Astrocyte (in vitro differentiated cells and primary cell): ENCODE data around the gene PRKRA. TPM values are rescaled to one million over a fixed set of nuclear protein-coding genes. Genes with fewer than 3 reads are reported as not detected.
"Not testable (repeated sequence)": the region's sequence is repeated elsewhere in the genome, so short reads cannot be mapped to it uniquely, and the experiment has no call there.

Experiments used
- DNase-seq: peaks from one replicate; pipeline ENCODE4 v3.0.0-alpha.2; 2010; ENCODE audit warnings: low read depth
- FAIRE-seq: peaks from 2 replicates; lab custom pipeline; 2011; peaks lifted over from hg19 to GRCh38; lab: Jason Lieb, UNC
- H2AFZ ChIP-seq: 2 replicates; pipeline ENCODE4 v1.6.0; 2012; ENCODE audit warnings: low read depth, low read length, inconsistent platforms
- H3K27ac ChIP-seq: 2 replicates; pipeline ENCODE4 v1.5.1; 2011; ENCODE audit warnings: low read depth, low read length, inconsistent platforms
- H3K27me3 ChIP-seq: 2 replicates; pipeline ENCODE4 v1.6.0; 2011; ENCODE audit warnings: low read length, inconsistent platforms; ENCODE audit not compliant: insufficient read depth
- H3K36me3 ChIP-seq: 2 replicates; pipeline ENCODE4 v1.5.1; 2011; ENCODE audit warnings: low read length, inconsistent platforms; ENCODE audit not compliant: insufficient read depth
- H3K4me1 ChIP-seq: 2 replicates; pipeline ENCODE4 v1.5.1; 2011; ENCODE audit warnings: low read length, inconsistent platforms; ENCODE audit not compliant: insufficient read depth
- H3K4me2 ChIP-seq: 2 replicates; pipeline ENCODE4 v1.6.0; 2012; ENCODE audit warnings: low read length, inconsistent platforms
- H3K4me3 ChIP-seq: 2 replicates; pipeline ENCODE4 v1.5.1; 2011; ENCODE audit warnings: low read depth, mild to moderate bottlenecking, low read length, inconsistent platforms; ENCODE audit not compliant: insufficient read depth
- H3K79me2 ChIP-seq: 2 replicates; pipeline ENCODE4 v1.6.0; 2012; ENCODE audit warnings: mild to moderate bottlenecking, low read length, inconsistent platforms; ENCODE audit not compliant: insufficient read depth
- H3K9ac ChIP-seq: 2 replicates; pipeline ENCODE4 v1.6.0; 2012; ENCODE audit warnings: mild to moderate bottlenecking, low read length, inconsistent platforms
- H3K9me3 ChIP-seq: 2 replicates; pipeline ENCODE4 v1.5.1; 2012; ENCODE audit warnings: low read depth, mild to moderate bottlenecking, low read length, inconsistent platforms; ENCODE audit not compliant: insufficient read depth
- H4K20me1 ChIP-seq: 2 replicates; pipeline ENCODE4 v1.6.0; 2012; ENCODE audit warnings: low read length, inconsistent platforms; ENCODE audit not compliant: insufficient read depth
- H3K27ac Mint-ChIP-seq: one replicate; pipeline ENCODE4 v1.8.0; 2021; ENCODE audit warnings: mild to moderate bottlenecking, mixed read lengths; ENCODE audit not compliant: unreplicated experiment
- H3K27me3 Mint-ChIP-seq: one replicate; pipeline ENCODE4 v1.8.0; 2021; ENCODE audit warnings: low read depth, mixed read lengths; ENCODE audit not compliant: unreplicated experiment
- H3K36me3 Mint-ChIP-seq: one replicate; pipeline ENCODE4 v1.8.0; 2021; ENCODE audit warnings: low read depth, mixed read lengths; ENCODE audit not compliant: unreplicated experiment
- H3K4me1 Mint-ChIP-seq: one replicate; pipeline ENCODE4 v1.8.0; 2021; ENCODE audit warnings: low read depth, mixed read lengths; ENCODE audit not compliant: unreplicated experiment
- H3K4me3 Mint-ChIP-seq: one replicate; pipeline ENCODE4 v1.8.0; 2021; ENCODE audit warnings: mild to moderate bottlenecking, moderate library complexity, mixed read lengths; ENCODE audit not compliant: unreplicated experiment
- H3K9me3 Mint-ChIP-seq: one replicate; pipeline ENCODE4 v1.8.0; 2021; ENCODE audit warnings: mild to moderate bottlenecking, mixed read lengths; ENCODE audit not compliant: unreplicated experiment
- CTCF ChIP-seq: IDR thresholded peaks from 2 replicates; pipeline ENCODE4 v1.5.1; 2011; ENCODE audit warnings: low read depth, mild to moderate bottlenecking, inconsistent platforms, low read length, moderate library complexity; ENCODE audit not compliant: insufficient read depth
- EZH2 ChIP-seq: IDR thresholded peaks from 2 replicates; pipeline ENCODE4 v1.6.1; 2012; ENCODE audit warnings: mild to moderate bottlenecking, low read length, inconsistent platforms; ENCODE audit not compliant: insufficient read depth
- total RNA-seq: library from RNA; stranded (reverse); gene quantifications from 2 replicates; pipeline ENCODE4 v1.2.1, GENCODE V29; 2021

PRKRA gene
- total RNA-seq, 1 donor from 2014 or later = 43.2 TPM

DNA sequence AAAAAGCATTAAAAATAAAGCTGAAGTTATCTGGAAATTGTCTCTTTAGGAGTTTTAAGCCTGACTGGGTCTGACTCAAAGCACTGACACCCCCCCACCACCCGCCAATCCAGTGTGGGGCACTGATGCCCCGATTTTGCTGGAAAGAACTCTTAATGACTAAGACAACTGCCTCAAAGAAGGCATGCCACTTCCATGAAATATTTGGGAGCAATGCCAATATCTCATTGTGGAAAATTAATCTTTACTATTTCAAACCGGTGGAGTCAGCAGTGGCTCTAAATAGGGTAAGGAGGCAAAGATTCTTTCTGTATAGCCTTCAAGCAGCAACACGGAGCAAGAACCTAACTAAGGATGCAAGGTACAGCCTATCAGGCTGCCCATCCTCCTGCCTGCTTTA, 23.0 kb upstream of the PRKRA start:
- FAIRE-seq (no peak), DNase-seq (no peak)
- Histone ChIP-seq H3K36me3 (no peaks in the 10 kb centered on the region), H3K4me3 (no peak overlapping the region), H2AFZ (no peak overlapping the region), H3K9me3 (no peaks in the 10 kb centered on the region), H3K27me3 (no peaks in the 10 kb centered on the region), H3K79me2 (peaks cover 20% of the 10 kb centered on the region), H3K9ac (no peak overlapping the region), H4K20me1 (no peaks in the 10 kb centered on the region), H3K27ac (no peak overlapping the region), H3K4me2 (no peak overlapping the region), H3K4me1 (peaks cover 2% of the 10 kb centered on the region)
- TF ChIP-seq EZH2 (no peak), CTCF (no peak)
- Mint-ChIP-seq H3K4me3 (no peak overlapping the region), H3K27ac (no peak overlapping the region), H3K27me3 (no peaks in the 10 kb centered on the region), H3K4me1 (peaks cover 3% of the 10 kb centered on the region), H3K36me3 (no peaks in the 10 kb centered on the region), H3K9me3 (no peaks in the 10 kb centered on the region)

GRCh38 chr2:178473373-178473772, 22.4 kb upstream of the PRKRA start:
- Histone ChIP-seq H3K9ac (no peak overlapping the region), H3K27ac (no peak overlapping the region), H3K4me2 (no peak overlapping the region), H3K9me3 (no peaks in the 10 kb centered on the region), H3K36me3 (peaks cover 2% of the 10 kb centered on the region), H3K79me2 (peaks cover 20% of the 10 kb centered on the region), H4K20me1 (no peaks in the 10 kb centered on the region), H2AFZ (no peak overlapping the region), H3K27me3 (no peaks in the 10 kb centered on the region), H3K4me3 (no peak overlapping the region), H3K4me1 (peaks cover 2% of the 10 kb centered on the region)
- DNase-seq (no peak), FAIRE-seq (no peak)
- Mint-ChIP-seq H3K9me3 (no peaks in the 10 kb centered on the region), H3K4me1 (peaks cover 3% of the 10 kb centered on the region), H3K4me3 (no peak overlapping the region), H3K27me3 (no peaks in the 10 kb centered on the region), H3K27ac (peak overlapping the region; percentile 59), H3K36me3 (no peaks in the 10 kb centered on the region)
- TF ChIP-seq EZH2 (no peak), CTCF (no peak)

GRCh38 chr2:178471313-178471712, 20.3 kb upstream of the PRKRA start:
- not testable (repeated sequence) for H3K27ac ChIP-seq, H3K4me2 ChIP-seq, H3K4me1 ChIP-seq, H3K27me3 ChIP-seq, H2AFZ ChIP-seq, H3K79me2 ChIP-seq, H3K9ac ChIP-seq, H3K4me3 ChIP-seq, H3K9me3 ChIP-seq, H3K36me3 ChIP-seq, H3K4me3 Mint-ChIP-seq, H3K27ac Mint-ChIP-seq, H3K27me3 Mint-ChIP-seq, FAIRE-seq, DNase-seq, H3K36me3 Mint-ChIP-seq, H4K20me1 ChIP-seq, H3K4me1 Mint-ChIP-seq, H3K9me3 Mint-ChIP-seq
